Fibroblast of the aortic adventitia (primary cell): Measurements from ENCODE around the gene VTI1B. TPM values are rescaled to one million over a fixed set of nuclear protein-coding genes. Genes with fewer than 3 reads are reported as not detected.
"Not testable (repeated sequence)": the region's sequence is repeated elsewhere in the genome, so short reads cannot be mapped to it uniquely, and the experiment has no call there.

ENCODE experiments used
- DNase-seq: peaks from one replicate; pipeline ENCODE4 v3.0.0-alpha.2; 2010; ENCODE audit warnings: low read depth
- H3K4me3 ChIP-seq: 2 replicates; pipeline ENCODE4 v1.5.1; 2011; ENCODE audit warnings: low read depth, mild to moderate bottlenecking, control low read depth, low read length, moderate library complexity
- total RNA-seq: library from RNA; depleted of rRNA; stranded (reverse); fragments of >200 nt; gene quantifications from 2 replicates; pipeline ENCODE4 v1.2.3, GENCODE V29; 2012; ENCODE audit warnings: low replicate concordance
- TF ChIP-seq, protein P1 (sequence below): IDR thresholded peaks from 2 replicates; pipeline ENCODE4 v1.5.1; 2011; ENCODE audit warnings: mild to moderate bottlenecking, low read length, control low read depth, inconsistent platforms; ENCODE audit not compliant: insufficient read depth

VTI1B gene
- total RNA-seq, 1 donor: 69.0 TPM

DNA sequence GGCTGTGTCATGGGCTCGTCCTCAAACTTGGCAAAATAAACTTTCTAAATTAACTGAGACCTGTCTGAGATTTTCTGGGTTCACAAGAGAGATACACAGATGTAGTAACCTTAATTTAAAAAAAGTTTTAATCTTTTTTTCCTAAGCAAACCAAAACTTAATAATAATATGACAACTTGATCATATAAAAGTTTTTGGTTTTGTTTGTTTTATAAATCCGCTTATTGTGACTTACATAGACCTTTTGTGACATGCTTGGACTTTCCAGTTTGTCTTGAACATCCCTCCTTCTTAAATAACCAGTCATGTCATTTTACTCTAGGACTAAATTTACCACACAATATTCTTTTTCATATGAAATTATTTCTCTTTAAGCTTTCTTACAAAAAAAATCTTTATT, 35.8 kb upstream of the VTI1B start:
- no peak overlapping the region for H3K4me3 ChIP-seq
- TF ChIP-seq, protein P1, sequence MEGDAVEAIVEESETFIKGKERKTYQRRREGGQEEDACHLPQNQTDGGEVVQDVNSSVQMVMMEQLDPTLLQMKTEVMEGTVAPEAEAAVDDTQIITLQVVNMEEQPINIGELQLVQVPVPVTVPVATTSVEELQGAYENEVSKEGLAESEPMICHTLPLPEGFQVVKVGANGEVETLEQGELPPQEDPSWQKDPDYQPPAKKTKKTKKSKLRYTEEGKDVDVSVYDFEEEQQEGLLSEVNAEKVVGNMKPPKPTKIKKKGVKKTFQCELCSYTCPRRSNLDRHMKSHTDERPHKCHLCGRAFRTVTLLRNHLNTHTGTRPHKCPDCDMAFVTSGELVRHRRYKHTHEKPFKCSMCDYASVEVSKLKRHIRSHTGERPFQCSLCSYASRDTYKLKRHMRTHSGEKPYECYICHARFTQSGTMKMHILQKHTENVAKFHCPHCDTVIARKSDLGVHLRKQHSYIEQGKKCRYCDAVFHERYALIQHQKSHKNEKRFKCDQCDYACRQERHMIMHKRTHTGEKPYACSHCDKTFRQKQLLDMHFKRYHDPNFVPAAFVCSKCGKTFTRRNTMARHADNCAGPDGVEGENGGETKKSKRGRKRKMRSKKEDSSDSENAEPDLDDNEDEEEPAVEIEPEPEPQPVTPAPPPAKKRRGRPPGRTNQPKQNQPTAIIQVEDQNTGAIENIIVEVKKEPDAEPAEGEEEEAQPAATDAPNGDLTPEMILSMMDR: no peak
- DNase-seq: no peak

DNA sequence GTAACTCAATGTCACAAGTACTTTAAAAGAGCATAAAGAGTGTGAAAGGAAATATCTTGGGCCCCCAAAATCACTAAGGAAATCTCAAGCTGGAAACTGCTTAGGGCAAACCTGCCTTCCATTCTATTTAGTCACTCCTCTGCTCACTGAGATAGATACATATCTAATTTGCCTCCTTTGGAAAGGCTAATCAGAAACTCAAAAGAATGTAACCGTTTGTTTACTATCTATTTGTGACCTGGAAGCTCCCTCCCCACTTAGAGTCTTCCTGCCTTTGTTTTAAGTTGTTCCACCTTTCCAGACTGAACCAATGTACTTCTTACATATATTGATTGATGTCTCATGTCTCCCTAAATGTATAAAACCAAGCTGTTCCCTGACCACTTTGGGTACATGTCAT, 35.4 kb upstream of the VTI1B start:
- DNase-seq: not testable (repeated sequence)

DNA sequence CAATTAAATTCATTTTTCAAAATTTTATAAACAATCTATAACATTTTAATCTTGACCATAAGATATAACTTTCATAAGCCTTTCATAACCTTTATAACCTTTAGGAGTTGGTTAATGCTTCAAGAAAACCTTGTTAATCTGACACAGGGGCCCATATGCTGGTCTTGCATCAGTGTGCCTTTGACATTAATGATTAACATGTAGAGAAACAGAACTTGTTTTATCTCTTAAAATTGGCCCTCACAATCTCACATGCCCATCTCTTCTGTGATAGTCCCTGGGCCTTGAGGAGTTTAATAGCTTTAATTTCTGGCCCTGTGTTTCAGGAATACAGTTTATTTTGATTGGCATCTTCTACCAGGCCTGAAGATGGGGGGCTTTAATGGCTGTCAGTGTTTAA, 34.9 kb upstream of the VTI1B start:
- not testable (repeated sequence) for DNase-seq, H3K4me3 ChIP-seq

More for the DNA sequence above, 35.4 kb upstream of the VTI1B start:
- H3K4me3 ChIP-seq: not testable (repeated sequence)

DNA sequence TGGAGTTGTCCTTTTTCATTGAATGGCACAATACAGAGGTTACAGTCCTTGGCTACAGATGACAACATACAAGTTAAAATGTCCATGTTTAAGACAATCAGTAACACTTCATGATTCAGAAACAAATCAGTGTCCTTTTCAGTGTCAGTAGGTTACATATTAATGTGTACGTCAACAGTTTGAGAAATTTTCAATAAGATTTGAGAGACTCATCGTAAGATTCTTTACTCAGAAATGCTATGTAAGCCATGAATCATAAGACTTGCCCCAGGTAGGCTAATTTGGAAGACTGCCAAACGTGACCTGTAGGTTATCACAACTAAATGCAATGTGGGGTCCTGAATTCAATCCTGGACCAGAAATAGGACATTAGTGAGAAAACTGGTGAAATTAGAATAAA, 30.8 kb upstream of the VTI1B start:
- no peak overlapping the region for H3K4me3 ChIP-seq
- TF ChIP-seq, protein P1: no peak
- no peak for DNase-seq

DNA sequence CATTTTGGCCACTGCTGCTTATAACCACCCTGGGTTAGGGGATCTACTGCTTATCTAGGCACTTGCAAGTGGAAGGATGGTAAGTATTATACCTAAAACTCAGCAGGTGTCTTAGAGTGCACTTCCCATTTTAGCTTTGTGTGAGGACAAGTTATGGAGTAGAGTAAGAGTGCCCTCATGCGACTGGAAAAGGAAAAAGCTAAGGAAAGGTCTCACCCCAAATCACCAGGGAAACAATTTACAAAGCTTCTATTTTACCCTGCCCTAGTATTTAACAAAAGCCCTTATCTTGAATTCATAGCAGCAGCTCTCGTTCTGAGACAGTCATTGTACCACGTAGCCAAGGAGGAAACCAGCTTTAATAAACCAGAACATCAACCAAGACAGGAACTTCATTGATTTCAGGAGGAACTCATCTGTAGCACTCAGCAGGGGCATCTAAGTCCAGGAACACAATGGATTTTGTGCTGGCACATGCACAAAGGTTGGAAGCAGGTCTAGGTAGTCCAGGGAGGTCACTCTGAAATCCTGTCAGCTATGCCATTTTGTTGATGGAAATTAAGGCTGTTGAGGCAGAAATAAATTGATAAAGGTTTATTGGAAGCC, 30.2 kb upstream of the VTI1B start:
- peak; percentile 73 for DNase-seq
- H3K4me3 ChIP-seq: no peak overlapping the region
- TF ChIP-seq, protein P1: peak; percentile 82

DNA sequence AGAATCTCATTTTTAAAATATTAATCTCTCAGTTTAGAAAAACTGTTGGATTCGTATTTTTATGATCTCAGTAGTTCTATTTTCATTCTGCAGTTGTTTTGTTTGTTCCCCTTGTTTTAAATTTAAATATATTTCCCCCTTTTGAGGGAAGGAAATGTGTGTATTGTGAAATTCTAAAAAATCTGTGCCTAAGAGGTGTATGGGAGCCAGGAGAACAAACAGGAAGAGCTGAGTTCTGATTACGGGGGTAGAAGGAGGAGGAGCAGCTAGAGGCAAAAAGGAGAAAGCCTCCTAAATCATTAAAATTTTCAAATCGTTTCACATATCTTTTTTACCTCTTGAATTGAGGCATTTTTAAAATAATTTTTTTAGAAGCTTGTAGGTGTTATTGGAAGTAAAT, 29.6 kb upstream of the VTI1B start:
- H3K4me3 ChIP-seq: no peak overlapping the region
- no peak for DNase-seq
- TF ChIP-seq, protein P1: no peak

DNA sequence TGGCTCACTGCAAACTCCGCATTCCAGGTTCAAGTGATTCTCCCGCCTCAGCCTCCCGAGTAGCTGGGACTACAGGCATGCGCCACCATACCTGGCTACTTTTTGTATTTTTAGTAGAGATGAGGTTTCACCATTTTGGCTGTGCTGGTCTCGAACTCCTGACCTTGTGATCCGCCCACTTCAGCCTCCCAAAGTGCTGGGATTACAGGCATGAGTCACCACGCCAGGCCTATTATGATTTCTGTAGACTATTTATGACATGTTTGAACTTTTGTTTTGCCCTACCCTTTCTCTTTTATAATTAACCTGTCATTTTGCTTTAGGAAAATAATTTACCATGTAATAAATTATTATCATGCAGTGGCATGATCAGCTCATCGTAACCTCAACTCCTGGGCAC, 27.1 kb upstream of the VTI1B start, which contains the start of gene RDH12:
TSS of gene RDH12 (plus strand) at position 395 of the 400 bp plus-strand sequence. CDS start 20,757 bp downstream, outside the sequence.
- not testable (repeated sequence) for H3K4me3 ChIP-seq, DNase-seq

DNA sequence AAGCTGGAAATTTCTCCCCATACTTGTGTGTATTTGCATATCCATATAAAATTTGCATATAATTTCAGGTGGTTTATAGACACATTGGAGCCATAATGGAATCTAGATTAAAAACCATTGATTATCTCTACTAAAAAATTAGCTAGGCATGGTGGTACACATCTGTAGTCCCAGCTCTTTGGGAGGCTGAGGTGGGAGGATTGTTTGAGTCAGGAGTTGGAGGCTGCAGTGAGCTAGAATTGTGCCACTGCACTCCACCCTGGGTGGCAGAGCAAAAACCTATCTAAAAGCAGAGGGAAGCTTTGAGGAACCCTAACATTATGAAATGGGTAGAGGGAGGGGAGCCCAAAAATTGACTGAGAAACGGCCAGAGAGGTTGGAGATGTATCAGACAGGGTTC, 23.7 kb upstream of the VTI1B start:
- H3K4me3 ChIP-seq: no peak overlapping the region
- DNase-seq: no peak
- TF ChIP-seq, protein P1: no peak
